ENCODE results near the gene COIL.
A peak's percentile ranks its signal among the peaks of the same experiment; 100 is the strongest.

The COIL gene

DNA sequence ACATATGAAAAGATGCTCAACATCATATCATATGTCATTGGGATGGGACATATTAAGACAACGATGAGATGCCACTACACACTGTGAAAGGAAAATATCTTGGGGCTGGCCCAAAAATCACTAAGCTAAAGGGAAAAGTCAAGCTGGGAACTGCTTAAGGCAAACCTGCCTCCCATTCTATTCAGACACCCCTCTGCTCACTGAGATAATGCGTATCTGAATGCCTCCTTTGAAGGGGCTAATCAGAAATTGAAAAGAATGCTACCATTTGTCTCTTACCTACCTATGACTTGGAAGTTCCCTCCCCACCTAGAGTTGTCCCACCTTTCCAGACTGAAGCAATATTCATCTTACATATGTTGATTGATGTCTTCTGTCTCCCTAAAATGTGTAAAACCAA, 35.8 kb downstream of the COIL start:
- TF ChIP-seq, protein P1, sequence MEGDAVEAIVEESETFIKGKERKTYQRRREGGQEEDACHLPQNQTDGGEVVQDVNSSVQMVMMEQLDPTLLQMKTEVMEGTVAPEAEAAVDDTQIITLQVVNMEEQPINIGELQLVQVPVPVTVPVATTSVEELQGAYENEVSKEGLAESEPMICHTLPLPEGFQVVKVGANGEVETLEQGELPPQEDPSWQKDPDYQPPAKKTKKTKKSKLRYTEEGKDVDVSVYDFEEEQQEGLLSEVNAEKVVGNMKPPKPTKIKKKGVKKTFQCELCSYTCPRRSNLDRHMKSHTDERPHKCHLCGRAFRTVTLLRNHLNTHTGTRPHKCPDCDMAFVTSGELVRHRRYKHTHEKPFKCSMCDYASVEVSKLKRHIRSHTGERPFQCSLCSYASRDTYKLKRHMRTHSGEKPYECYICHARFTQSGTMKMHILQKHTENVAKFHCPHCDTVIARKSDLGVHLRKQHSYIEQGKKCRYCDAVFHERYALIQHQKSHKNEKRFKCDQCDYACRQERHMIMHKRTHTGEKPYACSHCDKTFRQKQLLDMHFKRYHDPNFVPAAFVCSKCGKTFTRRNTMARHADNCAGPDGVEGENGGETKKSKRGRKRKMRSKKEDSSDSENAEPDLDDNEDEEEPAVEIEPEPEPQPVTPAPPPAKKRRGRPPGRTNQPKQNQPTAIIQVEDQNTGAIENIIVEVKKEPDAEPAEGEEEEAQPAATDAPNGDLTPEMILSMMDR (IDR thresholded peaks at IDR 0.05; ENCODE audit: extremely low read depth, missing control alignments), result no peak
- no peak for DNase-seq (ENCODE audit: low spot score)

DNA sequence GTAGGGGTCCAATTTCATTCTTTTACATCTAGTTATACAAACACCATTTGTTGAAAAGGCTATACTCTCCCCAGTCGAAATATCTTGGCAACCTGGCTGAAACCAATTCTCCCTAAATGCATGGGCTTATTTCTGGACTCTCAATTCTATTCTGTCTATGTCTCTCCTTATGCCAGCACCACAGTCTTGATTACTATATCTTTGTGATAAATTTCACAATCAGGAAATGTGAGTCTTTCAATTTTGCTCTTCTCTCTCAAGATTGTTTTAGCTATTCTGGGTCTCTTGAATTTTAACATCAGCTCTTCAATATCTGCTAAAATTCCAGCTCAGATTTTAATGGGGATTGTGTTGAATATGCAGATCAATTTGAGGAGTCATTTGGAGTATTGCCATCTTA, 41.1 kb downstream of the COIL start:
- TF ChIP-seq, protein P1 (IDR thresholded peaks at IDR 0.05; ENCODE audit: extremely low read depth, missing control alignments), result no peak
- DNase-seq (ENCODE audit: low spot score), result no peak

DNA sequence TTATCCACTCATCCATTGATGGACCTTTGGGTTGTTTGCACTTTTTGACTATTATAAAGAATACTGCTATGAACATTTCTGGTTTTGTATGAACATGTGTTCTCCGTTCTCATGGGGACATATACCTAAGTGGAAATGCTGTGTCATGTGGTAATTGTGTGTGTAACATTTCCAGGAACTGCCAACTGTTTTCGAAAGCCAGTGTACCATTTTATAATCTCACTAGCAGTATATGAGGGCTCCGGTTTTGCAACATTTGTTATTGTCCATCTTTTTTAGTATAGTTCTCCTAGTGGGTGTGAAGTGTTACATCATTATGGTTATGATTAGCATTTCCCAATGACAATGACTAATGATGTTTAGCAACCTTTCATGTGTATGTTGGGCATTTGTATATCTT, 41.9 kb downstream of the COIL start:
- TF ChIP-seq, protein P1 (IDR thresholded peaks at IDR 0.05; ENCODE audit: extremely low read depth, missing control alignments), result no peak
- DNase-seq (ENCODE audit: low spot score), result no peak

DNA sequence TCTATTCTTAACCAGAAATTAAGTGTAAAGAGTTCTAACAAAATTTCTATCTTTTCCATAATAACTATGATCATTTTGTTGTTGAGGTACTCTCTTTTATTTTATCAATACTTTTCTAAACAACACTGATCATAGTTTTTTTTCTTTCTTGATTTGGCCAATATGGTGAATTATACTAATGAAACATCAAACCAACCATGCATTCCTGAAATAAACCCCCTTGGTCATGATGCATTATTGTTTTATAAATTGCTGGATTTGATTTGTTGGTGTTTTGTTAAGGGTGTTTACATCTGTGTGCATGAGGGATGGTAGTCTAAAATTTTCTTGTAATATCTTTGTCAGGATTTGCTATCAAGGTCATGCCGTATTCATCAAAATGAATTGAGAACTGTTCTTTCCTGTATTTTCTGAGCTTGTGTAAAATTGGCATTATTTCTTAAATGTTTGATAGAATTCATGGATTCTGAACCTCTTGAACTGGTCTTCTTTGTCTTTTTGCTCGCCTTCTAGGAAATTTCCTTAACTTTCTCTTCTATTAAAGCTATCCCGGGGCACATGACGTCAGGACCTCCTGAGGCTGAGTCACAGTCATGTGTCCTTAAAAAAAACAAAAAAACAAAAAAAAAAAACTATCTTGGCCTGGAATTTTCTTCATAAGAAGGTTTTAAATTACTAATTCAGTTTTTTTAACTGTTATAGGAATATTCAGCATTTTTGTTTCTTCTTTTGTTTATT, 43.1 kb downstream of the COIL start:
- TF ChIP-seq, protein P1 (IDR thresholded peaks at IDR 0.05; ENCODE audit: extremely low read depth, missing control alignments), result no peak
- no peak for DNase-seq (ENCODE audit: low spot score)

DNA sequence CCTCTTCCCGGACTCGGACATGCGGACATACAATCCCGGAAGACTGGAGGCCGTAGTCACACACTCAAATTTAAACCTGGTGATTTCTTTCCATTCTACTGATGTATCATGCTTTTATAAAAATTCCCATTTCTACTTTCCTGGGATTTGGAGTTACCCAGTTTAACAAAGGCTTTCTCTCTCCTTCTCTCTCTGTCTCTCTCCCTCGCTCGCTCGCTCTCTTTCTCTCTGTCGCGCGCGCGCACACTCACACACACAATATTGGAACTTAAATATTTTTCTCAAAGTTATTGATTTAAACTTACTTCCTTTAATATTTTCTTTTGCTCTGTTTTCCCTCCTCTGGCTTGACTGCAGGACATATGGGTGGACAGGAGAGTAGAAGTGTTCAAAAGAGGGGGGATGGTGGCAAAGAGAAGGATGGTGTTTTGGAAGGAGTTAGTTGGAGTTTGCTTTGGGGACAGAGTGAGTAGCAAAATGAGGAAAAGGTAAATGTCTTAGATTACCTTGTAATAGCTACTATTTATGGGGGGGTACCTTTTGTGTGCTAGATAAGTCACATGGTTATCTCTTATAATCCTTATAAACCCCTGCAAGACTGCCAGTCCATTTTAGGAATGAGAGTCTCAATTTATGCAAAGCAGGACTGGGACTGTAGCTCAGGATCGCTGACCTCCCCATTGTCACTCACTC, 46.1 kb downstream of the COIL start:
- DNase-seq (ENCODE audit: low spot score), result no peak
- TF ChIP-seq, protein P1 (IDR thresholded peaks at IDR 0.05; ENCODE audit: extremely low read depth, missing control alignments), result no peak

DNA sequence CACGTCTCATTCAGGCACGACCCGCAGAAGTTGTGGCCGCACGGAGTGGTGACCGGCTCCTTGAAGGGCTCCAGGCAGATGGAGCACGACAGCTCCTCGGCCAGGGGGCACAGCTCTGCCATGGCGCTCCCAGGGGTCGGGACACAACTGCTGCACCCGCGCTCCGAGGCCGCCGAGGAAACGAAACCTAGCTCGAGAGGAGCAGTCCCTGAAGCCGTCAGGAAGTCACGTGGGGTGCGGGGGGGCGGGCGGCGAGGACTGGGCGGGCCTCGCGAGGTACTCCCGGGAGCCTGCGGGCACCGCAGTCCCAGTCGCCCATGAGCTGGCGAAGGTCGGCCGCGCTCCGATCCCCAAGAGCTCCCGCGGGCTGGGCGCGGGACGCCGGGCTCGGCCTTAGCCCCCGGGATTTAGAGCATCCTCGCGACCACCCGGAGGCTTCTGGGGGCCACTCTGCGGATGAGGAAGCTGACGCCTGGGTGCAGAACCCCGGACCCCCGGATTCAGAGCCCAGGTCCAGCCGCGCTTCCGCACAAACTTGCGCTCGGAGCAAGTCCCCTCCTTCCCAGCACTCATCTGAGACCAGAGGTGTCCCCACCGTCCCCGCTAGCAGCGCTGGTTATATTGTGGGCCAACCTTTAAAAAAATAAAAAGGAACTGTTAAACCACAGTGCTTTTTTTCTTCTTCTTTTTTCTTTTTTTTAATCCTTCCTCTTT, 46.8 kb downstream of the COIL start, which contains the start of gene TRIM25:
TRIM25 (minus strand) TSS at position 183 of the 714 bp plus-strand sequence; CDS start at position 122, 61 bp downstream.
- TF ChIP-seq, protein P1 (IDR thresholded peaks at IDR 0.05; ENCODE audit: extremely low read depth, missing control alignments), result no peak
- peak; percentile 96 for DNase-seq (ENCODE audit: low spot score)
